ENCODE measurements around the gene GART. TPM values are rescaled to one million over a fixed set of nuclear protein-coding genes. Genes with fewer than 3 reads are reported as not detected.
"Not testable (repeated sequence)": the region's sequence is repeated elsewhere in the genome, so short reads cannot be mapped to it uniquely, and the experiment has no call there.

The GART gene
- total RNA-seq, 2 experiments from 2014 or later: 224 to 232 TPM

DNA sequence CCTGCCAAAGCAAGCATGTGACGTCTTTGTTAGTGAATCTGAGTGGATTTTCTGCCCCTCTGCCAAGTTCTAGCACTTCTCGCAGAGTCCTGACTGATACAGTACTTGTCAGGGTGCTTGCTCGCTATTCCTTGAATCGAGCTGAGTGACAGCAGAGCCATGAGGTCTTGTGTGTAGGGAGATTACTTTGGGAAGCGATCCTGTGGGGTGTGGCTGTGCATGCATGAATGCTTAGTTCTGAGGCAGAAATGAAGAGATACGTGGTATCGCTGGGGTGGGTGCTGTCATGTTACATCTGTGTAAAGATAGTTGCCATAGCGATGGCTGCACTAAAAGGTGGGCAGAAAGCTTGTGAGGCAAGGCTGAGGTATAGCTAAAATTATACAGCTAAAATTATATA lies 31.1 kb downstream of the GART start:
- CTCF ChIA-PET: interaction anchor here (2.0 kb wide), 1 partner anchor 61 kb away, joined by 5 read pairs; no protein-coding TSS in a partner anchor
- intact Hi-C loops (cut with micrococcal nuclease): no loop called here

GRCh38 chr21:33507003-33507402 lies 34.9 kb downstream of the GART start:
- ATAC-seq; H3K27ac Mint-ChIP-seq; H3K4me1 Mint-ChIP-seq (ENCODE audit: low read depth); intact Hi-C loops (cut with micrococcal nuclease); H3K27me3 Mint-ChIP-seq; H3K9me3 Mint-ChIP-seq; DNase-seq; CTCF ChIA-PET; H3K4me3 Mint-ChIP-seq: not testable (repeated sequence)
- POLR2A ChIA-PET: interaction anchor here (0.7 to 1.3 kb wide), 2 partner anchors 10 to 16 kb away, joined by 3 read pairs; partner anchors contain the start of gene DNAJC28
- peaks cover 68% of the 10 kb centered on the region for H3K36me3 Mint-ChIP-seq (ENCODE audit: low read depth)

More for the DNA sequence above, 31.1 kb downstream of the GART start:
- ATAC-seq (no peak), DNase-seq (no peak)
- TF ChIP-seq, protein P1, sequence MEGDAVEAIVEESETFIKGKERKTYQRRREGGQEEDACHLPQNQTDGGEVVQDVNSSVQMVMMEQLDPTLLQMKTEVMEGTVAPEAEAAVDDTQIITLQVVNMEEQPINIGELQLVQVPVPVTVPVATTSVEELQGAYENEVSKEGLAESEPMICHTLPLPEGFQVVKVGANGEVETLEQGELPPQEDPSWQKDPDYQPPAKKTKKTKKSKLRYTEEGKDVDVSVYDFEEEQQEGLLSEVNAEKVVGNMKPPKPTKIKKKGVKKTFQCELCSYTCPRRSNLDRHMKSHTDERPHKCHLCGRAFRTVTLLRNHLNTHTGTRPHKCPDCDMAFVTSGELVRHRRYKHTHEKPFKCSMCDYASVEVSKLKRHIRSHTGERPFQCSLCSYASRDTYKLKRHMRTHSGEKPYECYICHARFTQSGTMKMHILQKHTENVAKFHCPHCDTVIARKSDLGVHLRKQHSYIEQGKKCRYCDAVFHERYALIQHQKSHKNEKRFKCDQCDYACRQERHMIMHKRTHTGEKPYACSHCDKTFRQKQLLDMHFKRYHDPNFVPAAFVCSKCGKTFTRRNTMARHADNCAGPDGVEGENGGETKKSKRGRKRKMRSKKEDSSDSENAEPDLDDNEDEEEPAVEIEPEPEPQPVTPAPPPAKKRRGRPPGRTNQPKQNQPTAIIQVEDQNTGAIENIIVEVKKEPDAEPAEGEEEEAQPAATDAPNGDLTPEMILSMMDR (IDR thresholded peaks at IDR 0.05): no peak
- peaks cover 3% of the 10 kb centered on the region for H3K9me3 Mint-ChIP-seq
- no peaks in the 10 kb centered on the region for H3K27me3 Mint-ChIP-seq
- H3K27ac Mint-ChIP-seq: peak overlapping the region; percentile 3
- peaks cover 70% of the 10 kb centered on the region for H3K36me3 Mint-ChIP-seq (ENCODE audit: low read depth)
- H3K4me3 Mint-ChIP-seq: no peak overlapping the region
- POLR2A ChIA-PET: interaction anchor here (1.6 kb wide), 1 partner anchor 12 kb away, joined by 3 read pairs; no protein-coding TSS in a partner anchor
- H3K4me1 Mint-ChIP-seq (ENCODE audit: low read depth): peaks cover 9% of the 10 kb centered on the region

DNA sequence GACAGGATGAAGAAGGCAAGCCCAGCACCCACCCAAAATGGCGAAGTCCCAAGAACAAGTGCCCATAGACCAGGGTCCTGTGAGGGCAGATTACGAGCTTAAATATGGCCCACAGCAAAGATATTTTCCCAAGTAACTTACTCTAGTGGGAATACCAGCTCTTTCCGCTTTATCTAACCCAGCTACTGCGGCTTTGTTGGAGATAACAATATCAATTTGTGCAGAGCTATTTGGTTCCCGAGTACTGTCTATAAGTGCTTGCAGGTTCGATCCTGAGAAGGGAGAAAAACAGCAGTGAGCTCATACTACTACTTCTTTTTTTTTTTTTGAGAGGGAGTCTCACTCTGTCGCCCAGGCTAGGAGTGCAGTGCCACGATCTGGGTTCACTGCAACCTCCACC lies 36.1 kb downstream of the GART start:
- CTCF ChIA-PET: no interaction called here
- POLR2A ChIA-PET: interaction anchor here (0.9 to 1.2 kb wide), 2 partner anchors 17 to 26 kb away, joined by 3 to 4 read pairs; no protein-coding TSS in a partner anchor
- peaks cover 61% of the 10 kb centered on the region for H3K36me3 Mint-ChIP-seq (ENCODE audit: low read depth)

GRCh38 chr21:33496345-33496744 lies 45.6 kb downstream of the GART start:
- H3K27me3 Mint-ChIP-seq: no peaks in the 10 kb centered on the region
- H3K4me3 Mint-ChIP-seq: no peak overlapping the region
- ATAC-seq: no peak
- no peaks in the 10 kb centered on the region for H3K9me3 Mint-ChIP-seq
- TF ChIP-seq, protein P1 (IDR thresholded peaks at IDR 0.05): no peak
- peaks cover 5% of the 10 kb centered on the region for H3K4me1 Mint-ChIP-seq (ENCODE audit: low read depth)
- H3K36me3 Mint-ChIP-seq (ENCODE audit: low read depth): peaks cover 1% of the 10 kb centered on the region
- intact Hi-C loops (cut with micrococcal nuclease): no loop called here
- ChIA-PET CTCF (no interaction called here), POLR2A (interaction anchor here (0.6 kb wide), 1 partner anchor 17 kb away, joined by 3 read pairs; no protein-coding TSS in a partner anchor)
- no peak for DNase-seq
- no peak overlapping the region for H3K27ac Mint-ChIP-seq

More for the DNA sequence above, 36.1 kb downstream of the GART start:
- H3K4me3 Mint-ChIP-seq: no peak overlapping the region
- TF ChIP-seq, protein P1 (IDR thresholded peaks at IDR 0.05): no peak
- no peaks in the 10 kb centered on the region for H3K4me1 Mint-ChIP-seq (ENCODE audit: low read depth)
- H3K27ac Mint-ChIP-seq: no peak overlapping the region
- no peak for DNase-seq
- ATAC-seq: no peak
- H3K27me3 Mint-ChIP-seq: no peaks in the 10 kb centered on the region
- intact Hi-C loops (cut with micrococcal nuclease): no loop called here
- H3K9me3 Mint-ChIP-seq: peaks cover 3% of the 10 kb centered on the region

DNA sequence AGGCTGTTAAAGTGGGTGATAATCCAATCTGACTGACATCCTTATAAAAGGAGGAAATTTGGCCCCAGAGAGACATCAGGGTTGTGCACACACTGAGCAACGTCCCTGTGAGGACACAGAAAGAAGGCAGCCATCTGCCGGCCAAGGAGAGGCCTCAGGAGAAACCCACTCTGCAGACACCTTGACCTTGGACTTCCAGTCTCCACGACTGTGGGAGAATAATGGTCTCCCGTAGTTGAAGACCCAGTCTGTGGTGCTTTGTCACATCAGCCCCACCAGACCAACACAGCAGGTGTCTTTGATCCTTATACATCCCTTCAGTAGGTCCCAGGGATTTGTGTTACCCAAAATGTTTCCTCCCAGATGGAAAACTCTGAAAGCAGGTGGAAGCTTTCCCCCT lies 46.2 kb downstream of the GART start:
- intact Hi-C loops (cut with micrococcal nuclease): no loop called here
- Mint-ChIP-seq H3K4me3 (no peak overlapping the region), H3K9me3 (no peaks in the 10 kb centered on the region), H3K36me3 (ENCODE audit: low read depth) (no peaks in the 10 kb centered on the region), H3K27me3 (no peaks in the 10 kb centered on the region), H3K4me1 (ENCODE audit: low read depth) (peaks cover 8% of the 10 kb centered on the region), H3K27ac (no peak overlapping the region)
- ChIA-PET CTCF (no interaction called here), POLR2A (interaction anchor here (0.7 kb wide), 1 partner anchor 46 kb away, joined by 3 read pairs; the partner anchor contains the start of gene GART)
- no peak for ATAC-seq
- no peak for DNase-seq
- TF ChIP-seq, protein P1 (IDR thresholded peaks at IDR 0.05): no peak
